ENCODE data around the gene RAB3C.

Gene RAB3C

DNA sequence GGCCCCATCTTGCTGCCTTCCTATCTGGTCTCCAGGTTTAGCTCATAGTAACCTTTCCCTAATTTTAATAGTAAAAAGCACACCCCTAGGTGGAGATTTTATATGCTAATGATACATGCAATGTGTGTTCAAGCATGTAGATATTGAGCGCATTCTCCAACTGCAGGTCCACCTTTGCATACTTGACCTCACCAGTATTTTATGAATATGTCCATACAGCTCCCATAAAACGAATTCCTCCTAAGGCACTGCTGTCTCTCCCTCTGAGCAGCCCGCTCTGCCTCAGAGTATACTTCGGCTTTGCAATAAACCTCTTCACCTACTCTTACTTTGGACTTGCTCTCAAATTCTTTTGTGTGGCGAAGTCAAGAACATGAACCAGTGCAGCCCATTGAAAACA is 153.3 kb downstream of the RAB3C start:
- no peak for DNase-seq

DNA sequence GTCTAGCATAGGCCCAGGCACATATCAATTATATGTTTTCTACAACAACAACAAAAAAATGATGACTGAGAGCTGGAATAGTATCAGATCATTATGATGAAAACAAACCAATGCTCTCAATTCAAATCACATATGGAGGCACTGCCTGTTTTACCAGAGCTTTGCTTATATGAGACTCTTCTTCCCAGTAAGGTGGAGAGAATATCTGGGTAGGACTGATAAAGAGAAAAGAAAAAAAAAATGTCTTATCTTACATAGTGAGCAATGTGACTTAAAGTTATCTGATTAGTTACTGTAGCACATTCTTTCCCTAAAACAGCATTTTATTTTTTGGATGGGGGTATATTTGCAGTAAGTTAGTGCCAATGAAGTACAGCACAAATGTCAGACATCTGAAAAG is 154.8 kb downstream of the RAB3C start:
- DNase-seq, result no peak

DNA sequence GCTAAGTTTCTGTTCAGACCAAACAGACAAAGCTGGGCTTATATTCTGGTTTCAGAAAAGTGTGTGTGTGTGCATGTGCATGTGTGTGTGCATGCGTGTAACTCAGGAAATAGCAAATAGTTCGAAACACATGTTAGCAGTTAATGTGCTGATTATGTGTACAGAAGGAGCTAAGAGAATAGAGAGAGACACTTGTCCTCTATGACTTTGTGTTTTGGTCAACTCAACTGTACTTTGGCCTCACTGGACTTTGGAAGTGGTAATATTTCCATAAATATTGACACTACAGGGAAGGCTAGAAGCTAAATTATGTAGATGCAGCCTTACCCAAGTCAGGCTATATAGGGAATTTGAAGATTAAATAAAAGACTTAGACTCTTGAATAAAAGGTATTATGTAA is 155.5 kb downstream of the RAB3C start:
- no peak for DNase-seq

DNA sequence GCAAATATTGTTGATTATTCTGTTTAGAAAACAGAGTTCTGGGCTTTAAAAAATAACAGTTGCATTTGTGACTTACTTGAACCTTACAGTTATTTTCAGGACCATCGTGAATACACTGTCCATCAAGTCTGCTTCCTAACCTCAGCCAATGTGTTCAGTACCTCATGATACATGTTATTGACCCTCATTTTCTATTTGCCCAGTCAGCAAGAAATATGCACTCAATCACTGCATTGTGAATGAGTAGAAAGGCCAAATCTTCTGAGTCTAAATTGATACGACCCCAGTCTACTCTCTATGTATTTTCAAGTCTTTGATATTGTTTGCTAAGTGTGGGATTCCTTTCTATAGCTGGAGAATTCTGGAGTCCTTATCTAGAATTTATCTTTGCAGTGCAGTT is 156.2 kb downstream of the RAB3C start:
- no peak for DNase-seq

DNA sequence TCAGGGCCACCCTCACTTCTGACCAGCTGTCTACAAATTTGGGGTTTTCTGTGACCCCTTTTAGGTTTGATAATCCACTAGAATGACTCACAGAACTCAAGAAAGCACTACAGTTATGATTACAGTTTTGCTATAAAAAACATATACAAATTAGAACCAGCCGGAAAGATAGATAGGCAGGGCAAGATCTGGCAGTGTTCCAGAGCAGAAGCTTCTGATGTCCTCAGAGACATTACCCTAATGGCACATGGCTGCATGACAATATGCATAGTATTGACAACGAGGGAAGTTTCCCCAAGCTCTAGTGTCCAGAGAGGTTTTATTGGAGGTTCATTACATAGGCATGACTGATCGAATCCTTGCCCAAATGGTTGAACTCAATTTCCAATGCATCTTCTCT is 158.1 kb downstream of the RAB3C start:
- DNase-seq, result no peak

DNA sequence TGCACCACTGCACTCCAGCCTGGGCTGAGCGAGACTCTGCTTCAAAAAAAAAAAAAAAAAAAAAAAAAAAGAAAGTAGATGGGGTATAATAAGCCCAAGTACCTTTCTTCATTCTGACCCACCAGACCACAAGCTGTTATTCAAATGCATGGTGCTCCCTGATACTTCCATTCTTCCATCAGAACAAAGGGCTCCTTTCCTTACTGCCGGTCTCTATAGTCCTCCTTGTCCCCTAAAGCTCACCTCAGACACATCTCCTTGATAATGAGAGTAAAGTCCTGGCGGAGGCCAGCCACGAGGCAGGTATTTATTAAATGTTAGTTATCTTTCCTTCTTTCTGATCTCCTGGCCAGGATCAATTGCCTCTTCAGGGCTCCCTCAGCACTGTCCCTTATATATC is 162.5 kb downstream of the RAB3C start:
- no peak for DNase-seq

DNA sequence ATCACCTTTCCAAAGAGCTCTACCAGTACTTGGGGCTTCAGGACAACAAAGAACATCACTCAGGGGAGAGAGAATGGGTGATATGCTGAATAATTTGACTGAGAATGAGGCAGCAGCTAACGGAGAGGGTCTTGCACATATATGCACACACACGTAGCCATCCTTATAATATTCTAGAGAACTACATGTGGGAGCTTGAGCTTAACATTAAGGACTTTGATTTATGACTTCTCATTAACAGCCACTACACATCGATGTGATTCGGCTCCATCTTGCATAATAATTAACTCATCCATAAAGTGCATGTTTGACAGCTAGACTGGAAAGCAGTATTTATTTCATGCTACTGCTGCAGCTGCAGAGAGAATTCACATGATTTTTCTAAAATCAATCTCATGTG is 163.4 kb downstream of the RAB3C start:
- no peak for DNase-seq

DNA sequence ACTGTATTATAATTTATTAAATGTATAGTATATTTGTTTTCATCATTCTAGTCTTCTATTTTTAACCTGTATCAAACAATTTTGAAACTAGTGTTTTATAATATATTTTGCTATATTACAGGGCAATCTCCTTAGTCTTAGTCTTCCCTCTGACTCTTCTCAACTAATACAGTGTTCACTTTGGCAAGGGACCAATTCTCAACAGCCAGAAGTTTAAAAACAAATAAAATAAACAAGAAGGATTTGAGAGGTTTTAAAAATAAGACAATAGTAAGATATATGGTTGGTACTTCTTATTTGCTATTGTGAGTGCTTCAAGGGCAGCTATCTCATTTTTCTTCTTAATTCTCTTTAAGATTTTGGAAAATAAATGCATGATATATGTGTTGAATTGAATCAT is 167.2 kb downstream of the RAB3C start:
- no peak for DNase-seq

DNA sequence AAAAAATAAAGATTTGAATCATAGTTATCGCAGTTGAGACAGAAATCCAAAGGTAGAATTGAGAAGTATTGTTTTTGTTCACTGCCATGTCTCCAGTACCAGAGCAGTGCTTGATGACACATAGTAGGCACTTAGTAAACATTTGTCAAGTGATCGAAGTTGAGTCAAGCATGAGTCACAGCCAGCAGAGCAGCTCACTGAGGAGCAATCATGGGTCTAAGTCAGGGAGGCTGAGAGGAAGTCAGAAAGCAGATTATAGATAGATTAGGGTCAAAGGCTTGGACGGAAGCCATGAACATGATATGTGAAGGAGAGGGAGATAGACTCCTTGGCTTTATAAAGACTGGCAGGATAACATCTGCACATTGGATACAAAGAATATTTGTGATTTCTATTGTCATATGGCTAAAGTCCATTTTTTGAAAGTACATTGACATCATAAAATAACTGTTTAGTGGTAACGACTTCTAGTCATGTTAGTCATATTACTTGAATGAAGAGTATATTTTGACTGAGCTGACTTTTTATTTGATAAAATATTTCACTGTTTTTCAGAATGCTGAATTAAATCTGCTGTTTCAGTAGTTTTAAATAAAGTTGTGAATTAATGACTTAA is 168.5 kb downstream of the RAB3C start:
- no peak for DNase-seq

DNA sequence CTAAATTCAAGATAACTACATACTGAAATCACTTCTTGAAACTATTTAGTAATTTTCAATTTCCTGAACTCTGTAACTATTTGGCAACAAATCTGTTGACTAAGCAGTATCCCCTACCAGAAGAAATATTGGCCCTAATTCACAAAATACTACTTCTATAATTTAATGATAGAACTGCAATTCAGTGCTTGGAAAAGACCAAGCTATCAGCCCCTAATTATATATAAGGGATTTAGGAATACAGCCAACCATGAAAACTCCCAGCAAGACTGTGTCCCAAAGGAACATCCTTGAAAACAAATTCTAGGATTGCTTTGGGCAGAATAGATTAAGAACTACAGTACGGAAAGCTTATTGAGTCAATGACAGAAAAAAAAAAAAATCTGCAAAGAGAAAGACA is 169.2 kb downstream of the RAB3C start:
- DNase-seq, result no peak

DNA sequence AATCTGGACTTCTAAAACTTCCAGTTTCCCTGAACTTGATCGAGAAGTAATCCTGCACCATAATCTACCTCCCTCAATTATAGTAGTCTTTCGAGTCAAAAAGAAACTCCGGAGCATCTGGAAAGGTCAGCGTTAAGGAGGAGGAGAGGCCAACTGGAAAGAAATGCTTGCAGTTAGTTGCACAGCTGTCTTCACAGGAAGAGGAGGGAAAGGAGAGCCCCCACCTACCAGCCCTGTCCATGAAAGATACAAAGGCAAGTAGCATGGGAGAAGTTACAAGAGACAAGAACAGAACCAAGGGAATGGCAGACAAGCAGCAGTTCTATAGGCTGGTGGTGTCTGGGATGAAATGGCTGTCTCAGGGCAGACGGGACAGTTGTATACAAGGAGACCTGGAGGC is 170.6 kb downstream of the RAB3C start:
- peak; percentile 36 for DNase-seq

DNA sequence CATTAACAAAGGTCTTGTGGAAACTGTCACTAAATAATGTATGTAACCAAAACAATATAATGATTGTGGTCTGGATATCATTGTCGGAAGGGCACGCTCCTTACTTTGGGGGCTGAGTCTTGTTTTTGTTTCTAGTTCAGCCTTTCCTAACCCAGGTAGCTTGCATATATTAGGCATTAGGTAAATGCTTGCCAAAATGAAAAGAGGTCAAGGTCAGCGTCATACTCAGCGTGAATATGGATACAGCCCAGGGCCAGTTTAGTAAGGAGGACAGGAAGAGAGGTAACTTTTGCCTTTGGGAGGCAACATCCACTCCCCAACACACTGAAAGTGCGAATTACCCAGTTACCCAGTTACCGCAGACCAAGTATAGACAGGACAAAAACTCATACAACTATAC is 171.4 kb downstream of the RAB3C start:
- DNase-seq, result no peak

DNA sequence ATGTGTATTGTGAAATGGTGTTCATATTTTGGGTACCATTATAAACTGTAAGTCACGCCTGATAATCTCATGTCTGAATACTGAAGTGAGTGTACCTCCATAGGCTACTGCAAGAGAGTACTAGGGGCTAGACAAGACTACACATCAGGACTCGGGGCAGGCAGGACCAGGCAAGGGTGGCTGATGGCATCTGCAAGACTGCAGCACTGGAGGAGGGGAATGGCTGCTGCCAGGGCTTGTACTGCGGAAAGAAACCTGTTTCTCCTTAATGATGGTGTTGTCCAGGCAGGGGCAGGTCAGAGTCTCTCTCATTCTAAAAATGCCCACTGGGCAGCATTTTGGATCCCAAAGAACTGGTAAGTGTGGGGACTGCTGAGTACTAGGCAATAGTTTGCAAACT is 172.5 kb downstream of the RAB3C start:
- no peak for DNase-seq

DNA sequence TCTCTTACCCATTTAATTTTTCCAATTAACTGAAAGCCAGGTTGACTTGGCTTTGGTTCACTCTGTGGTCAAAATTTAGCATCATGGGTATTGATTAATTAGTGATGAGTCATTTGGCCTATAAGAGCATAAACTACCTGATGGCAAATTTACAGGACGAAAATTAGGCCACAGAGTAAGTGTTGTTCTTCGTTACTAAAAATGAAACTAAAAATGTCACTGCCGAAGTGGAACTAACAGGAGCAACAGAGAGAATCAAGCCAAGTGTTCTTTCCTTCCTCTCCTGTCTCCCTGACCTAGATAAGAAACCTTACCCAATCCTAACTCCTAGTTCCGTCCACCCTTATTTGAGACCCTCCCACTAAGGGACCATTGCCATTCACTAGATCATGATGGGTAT is 176.9 kb downstream of the RAB3C start:
- DNase-seq, result no peak

DNA sequence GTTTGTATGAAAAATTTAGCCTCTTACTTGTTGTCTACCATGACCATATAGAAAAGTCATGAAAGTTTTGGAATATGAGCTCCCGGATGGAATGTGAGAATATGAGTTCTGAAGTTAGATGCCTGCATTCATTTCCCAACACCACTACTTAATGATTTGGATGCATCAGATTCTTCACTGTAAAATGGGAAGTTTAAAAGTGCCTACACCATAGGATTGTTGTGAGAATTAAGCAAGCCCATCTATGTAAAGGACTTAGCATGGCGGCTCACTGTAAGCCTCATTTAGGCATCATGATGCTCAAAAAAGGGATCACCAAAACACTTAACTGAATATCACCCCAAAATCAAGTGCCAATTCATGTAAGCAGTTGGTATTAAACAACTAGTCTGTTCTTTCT is 177.3 kb downstream of the RAB3C start:
- DNase-seq, result no peak

DNA sequence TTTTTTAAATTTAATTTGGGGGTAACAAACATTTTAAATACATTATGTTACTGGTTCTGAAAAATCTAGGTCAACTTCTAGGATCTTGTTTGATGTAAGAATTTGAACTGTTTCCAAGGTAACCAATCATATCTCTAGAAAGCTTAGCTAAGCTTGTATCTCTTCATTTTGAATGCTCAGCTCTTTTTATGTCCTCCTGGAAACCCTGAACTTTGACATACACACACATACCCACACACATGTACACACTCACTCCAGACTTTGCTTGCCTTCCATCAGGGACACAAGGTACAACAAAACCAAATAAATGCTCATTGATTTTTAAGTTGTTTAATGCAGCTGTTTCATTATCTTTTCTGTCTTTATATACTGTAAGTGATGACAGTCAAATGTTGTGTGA is 178.5 kb downstream of the RAB3C start:
- no peak for DNase-seq

DNA sequence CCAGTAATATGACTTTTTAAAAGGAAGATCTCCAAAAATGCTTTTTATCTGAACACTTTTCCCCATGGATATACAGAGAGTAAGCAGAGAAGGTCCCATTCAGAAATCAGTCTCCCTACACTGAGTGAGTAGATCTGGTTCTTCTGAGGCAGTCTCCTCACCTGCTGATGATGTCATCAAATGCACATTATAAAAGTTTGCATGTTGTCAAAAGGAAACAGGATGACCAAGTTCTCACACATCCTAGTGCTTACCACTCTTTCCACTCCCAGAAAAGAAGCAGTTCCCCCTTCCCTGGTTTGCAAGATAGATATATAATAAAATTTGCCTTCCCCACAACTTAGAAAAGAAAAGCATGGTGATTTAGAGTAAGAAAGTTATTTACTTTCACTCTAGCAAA is 180.5 kb downstream of the RAB3C start:
- DNase-seq, result no peak

DNA sequence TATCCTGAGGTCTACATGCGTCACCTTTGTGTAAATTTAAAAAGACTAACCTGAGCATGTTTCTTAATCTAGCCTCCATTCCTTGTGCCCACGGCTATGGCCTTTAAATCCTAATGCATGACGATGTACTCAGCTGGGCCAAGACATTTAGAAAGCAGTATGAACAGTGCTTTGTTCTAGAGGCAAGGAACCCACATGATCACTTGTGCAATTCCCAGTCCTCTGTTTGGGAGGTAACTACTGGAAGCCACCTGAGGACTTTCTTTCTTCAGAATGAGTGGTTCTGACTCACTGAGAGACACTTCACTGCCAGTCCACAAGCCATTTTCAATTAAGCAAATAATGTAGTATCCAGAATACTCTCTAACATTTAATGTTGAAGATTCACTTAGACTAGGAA is 181.3 kb downstream of the RAB3C start:
- no peak for DNase-seq

DNA sequence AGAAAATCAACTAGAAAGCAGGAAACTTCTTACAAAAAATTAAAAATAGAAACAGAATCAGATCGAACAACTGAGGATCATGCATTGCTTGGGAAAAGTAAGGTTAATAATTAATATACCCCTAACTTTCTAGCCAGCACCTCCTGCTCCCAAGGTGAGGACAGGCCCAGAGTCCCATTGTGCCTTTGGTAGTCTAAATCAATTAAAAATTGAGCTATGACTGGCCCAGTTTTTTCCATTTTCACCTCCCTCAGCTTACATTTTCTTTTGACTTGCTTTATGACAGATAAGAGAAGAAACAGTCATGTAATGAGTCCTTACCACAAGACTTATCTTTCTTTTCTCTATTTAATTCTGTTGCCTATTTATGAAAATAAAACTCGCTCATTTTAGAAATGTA is 182.2 kb downstream of the RAB3C start:
- no peak for DNase-seq

DNA sequence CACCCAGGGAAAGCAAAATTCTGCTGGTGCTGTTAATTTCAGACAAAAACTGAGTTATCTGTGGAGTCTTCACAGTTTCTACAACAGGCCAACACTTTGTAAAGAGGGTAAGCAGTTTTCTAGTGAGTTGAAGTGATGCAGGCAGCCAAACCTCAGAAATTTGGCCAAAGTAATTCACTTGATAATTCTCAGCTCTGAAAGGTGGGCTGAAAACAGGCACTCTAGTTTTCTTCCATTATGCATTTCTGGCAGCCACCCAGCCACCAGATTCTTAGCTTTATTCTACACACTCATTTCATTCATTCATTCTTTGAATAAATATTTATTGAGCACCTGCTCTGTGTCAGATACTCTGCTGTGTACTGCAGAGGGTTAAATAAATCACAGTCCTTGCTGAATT is 184.2 kb downstream of the RAB3C start:
- no peak for DNase-seq

DNA sequence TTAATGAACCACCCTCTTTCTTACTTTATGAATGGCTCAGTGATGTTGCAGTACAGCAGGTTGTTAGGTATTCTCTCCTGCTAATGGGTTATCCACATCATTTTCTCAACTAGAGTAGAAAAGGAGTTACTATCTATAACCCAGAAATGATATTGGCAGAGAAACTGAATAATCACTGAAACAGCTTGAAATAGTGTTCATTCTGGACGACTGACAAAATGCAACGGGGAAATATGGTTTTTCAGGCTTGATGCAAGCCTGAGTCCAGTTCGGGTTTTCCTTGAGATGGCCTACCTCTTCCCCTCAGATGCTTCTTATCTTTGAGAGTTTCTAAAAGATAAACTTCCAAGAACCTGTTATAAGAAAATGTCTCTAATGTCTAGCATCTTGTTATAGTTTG is 187.3 kb downstream of the RAB3C start:
- DNase-seq, result no peak

DNA sequence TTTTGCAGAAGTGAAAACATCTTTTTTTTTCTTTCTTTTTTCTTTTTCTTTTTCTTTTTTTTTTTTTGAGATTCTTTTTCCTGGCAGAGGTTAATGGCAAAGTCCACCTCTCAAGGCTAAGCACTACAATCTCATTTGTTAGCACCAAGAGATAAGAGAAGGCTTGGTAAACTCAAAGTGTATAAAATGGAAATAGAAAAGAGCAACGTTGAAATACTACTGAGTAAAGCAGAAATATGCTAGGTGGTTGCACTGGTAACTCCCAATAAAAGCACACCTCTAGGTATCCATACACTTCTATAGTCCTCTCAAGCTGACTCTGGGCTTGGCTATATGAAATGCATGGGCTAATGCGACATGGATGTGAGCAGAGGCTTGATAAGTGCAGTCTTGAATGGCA is 188.9 kb downstream of the RAB3C start:
- no peak for DNase-seq

DNA sequence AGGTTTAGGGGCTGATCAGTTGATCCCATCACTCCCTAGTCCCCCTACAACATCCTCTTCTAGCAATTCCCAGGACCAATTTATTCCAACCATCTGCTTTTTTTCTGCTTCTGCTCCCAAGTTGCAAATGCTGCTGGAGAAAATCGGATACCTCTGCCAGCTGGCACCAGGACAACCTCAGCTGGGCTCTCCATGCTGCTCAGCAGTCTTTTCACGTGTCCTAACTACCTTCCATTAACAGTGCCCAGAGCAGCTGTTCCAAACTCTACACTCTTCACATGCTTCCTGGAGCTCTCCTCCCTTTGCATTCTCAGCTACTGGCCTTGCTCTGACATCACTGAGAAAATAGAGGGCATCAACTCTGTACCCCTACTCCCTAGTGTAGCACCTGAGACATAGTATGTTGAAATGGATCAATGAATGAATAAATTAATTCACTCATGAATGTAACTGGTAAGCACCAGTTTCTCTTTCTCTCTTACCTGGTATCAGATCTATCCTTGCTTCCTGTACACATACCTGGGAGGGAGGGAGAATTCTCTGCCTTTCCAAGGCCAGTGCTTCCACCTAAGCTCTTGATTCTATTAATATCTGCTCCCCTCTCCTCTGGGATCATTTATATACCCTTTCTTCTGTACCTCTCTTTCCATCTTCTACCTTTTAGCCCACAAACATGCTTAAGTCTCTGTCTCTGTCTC is 191.0 kb downstream of the RAB3C start:
- peak; percentile 60 for DNase-seq

DNA sequence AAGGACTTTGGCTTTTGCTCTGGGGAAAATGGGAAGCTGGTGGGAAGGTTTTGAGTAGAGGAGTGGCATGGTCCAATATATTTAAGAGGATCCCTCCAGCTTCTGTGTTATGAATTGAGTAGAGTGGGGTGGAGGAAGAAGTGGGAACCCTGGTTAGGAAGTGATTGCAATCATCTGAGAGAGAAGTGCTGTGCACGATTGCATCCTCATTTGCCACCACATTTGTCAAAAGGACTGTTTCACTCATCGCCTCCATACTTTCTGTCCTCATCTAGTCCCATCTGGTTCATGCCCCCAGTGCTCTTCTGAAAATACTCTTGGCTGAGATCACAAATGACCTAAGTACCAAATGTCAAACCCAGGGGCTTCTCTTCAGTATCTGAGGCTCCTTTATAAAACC is 192.1 kb downstream of the RAB3C start:
- no peak for DNase-seq

DNA sequence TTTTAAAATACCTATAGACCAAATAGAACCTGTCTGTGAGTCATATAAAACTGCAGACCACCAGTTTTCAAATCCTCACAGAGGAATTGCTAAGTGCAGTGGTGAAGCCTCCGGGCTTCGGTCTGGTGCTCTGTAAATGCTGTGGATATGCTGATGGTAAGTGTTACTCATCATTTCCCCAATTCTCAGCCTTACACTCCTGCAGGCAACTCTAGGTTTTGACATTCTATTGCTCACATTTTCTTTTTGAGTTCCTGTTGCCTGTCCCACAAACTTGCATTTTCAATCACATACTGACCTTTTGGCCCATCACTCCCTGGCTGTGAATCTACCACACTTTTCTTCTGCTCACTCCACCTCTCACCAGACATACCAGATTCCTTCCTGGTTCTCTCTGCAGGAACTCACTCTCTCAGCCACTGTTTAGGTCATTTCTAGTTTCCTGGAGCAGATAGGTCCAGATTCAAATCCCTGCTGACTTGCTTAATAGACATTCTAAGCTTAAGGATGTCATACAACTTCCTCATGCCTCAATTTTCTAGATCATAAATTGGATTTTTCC is 192.9 kb downstream of the RAB3C start:
- no peak for DNase-seq

Measured in femur (tissue), 1 donor.